ENCODE results near the gene NAV2. TPM values are rescaled to one million over a fixed set of nuclear protein-coding genes. Genes with fewer than 3 reads are reported as not detected.
A peak's percentile ranks its signal among the peaks of the same experiment; 100 is the strongest.

The NAV2 gene
- total and polyA plus RNA-seq, 2 experiments from 2014 or later, result 26.0 to 45.0 TPM

DNA sequence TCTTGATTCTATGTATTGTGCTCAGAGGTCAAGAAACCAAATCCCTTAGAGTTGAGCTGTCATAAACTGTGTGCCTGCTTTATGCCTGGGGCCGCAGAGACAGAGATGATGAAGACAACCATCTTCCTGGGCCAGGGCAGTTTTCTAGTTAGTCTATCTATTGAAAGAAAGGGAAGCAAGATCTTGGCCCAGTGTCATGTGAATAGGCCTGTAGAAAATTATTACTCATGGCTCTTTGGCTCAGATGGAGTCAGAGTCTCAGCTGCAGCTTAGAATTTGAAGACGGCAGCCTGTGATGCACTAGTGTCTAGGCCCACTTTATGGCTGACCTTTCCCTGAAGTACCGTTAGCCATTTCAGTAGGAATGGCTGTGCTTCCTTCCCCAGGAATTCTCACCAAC lies 335.6 kb downstream of the NAV2 start (continued):
- TF ChIP-seq, protein P1, sequence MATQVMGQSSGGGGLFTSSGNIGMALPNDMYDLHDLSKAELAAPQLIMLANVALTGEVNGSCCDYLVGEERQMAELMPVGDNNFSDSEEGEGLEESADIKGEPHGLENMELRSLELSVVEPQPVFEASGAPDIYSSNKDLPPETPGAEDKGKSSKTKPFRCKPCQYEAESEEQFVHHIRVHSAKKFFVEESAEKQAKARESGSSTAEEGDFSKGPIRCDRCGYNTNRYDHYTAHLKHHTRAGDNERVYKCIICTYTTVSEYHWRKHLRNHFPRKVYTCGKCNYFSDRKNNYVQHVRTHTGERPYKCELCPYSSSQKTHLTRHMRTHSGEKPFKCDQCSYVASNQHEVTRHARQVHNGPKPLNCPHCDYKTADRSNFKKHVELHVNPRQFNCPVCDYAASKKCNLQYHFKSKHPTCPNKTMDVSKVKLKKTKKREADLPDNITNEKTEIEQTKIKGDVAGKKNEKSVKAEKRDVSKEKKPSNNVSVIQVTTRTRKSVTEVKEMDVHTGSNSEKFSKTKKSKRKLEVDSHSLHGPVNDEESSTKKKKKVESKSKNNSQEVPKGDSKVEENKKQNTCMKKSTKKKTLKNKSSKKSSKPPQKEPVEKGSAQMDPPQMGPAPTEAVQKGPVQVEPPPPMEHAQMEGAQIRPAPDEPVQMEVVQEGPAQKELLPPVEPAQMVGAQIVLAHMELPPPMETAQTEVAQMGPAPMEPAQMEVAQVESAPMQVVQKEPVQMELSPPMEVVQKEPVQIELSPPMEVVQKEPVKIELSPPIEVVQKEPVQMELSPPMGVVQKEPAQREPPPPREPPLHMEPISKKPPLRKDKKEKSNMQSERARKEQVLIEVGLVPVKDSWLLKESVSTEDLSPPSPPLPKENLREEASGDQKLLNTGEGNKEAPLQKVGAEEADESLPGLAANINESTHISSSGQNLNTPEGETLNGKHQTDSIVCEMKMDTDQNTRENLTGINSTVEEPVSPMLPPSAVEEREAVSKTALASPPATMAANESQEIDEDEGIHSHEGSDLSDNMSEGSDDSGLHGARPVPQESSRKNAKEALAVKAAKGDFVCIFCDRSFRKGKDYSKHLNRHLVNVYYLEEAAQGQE (IDR thresholded peaks at IDR 0.05; ENCODE audit: unreplicated experiment), result no peak
- TF ChIP-seq EZH2 (IDR thresholded peaks at IDR 0.05; ENCODE audit: low read depth, unreplicated experiment) (no peak), STAT1 (IDR thresholded peaks at IDR 0.05; ENCODE audit: unreplicated experiment) (no peak), EZH2phosphoT487 (IDR thresholded peaks at IDR 0.05; ENCODE audit: unreplicated experiment) (no peak), NANOG (IDR thresholded peaks at IDR 0.05; ENCODE audit: borderline replicate concordance) (no peak), CREB1 (CRISPR knock-in tag; IDR thresholded peaks at IDR 0.05; ENCODE audit: low read depth) (no peak), ZNF331 (CRISPR knock-in tag; IDR thresholded peaks at IDR 0.05; ENCODE audit: low read depth) (no peak), POLR2AphosphoS5 (IDR thresholded peaks at IDR 0.05; ENCODE audit: low read depth) (no peak)
- TF ChIP-seq, protein P2, sequence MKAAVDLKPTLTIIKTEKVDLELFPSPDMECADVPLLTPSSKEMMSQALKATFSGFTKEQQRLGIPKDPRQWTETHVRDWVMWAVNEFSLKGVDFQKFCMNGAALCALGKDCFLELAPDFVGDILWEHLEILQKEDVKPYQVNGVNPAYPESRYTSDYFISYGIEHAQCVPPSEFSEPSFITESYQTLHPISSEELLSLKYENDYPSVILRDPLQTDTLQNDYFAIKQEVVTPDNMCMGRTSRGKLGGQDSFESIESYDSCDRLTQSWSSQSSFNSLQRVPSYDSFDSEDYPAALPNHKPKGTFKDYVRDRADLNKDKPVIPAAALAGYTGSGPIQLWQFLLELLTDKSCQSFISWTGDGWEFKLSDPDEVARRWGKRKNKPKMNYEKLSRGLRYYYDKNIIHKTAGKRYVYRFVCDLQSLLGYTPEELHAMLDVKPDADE (IDR thresholded peaks at IDR 0.05), result no peak

DNA sequence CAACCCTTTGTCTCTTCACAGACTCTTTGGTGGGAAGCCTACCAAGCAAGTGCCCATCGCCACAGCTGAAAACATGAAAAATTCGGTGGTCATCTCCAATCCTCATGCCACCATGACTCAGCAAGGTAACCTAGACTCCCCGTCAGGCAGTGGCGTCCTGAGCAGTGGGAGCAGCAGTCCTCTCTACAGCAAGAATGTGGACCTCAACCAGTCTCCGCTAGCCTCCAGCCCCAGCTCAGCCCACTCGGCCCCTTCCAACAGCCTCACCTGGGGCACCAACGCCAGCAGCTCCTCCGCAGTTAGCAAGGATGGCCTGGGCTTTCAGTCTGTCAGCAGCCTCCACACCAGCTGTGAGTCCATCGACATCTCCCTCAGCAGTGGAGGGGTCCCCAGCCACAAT lies 336.1 kb downstream of the NAV2 start:
- Mint-ChIP-seq H3K9me3 (no peaks in the 10 kb centered on the region), H3K27ac (peak overlapping the region; percentile 86), H3K27me3 (ENCODE audit: insufficient read depth, low read depth, poor library complexity) (peaks cover 18% of the 10 kb centered on the region), H3K4me3 (no peak overlapping the region), H3K36me3 (ENCODE audit: low read depth) (peaks cover 90% of the 10 kb centered on the region), H3K4me1 (peaks cover 34% of the 10 kb centered on the region)
- Histone ChIP-seq H3F3A (replicated peaks; ENCODE audit: low read depth) (no peaks in the 10 kb centered on the region), H3K79me2 (replicated peaks; ENCODE audit: insufficient read depth) (no peaks in the 10 kb centered on the region), H3K4me1 (ENCODE audit: insufficient read depth) (peaks cover 28% of the 10 kb centered on the region), H4K20me1 (replicated peaks; ENCODE audit: insufficient read depth) (no peaks in the 10 kb centered on the region; the same call in 1 of the 2 replicates), H3K4me2 (no peak overlapping the region), H2AFZ (no peak overlapping the region), H3K9me2 (ENCODE audit: insufficient read depth) (no peaks in the 10 kb centered on the region), H3K27ac (ENCODE audit: low read depth) (no peak overlapping the region), H3K27me3 (ENCODE audit: insufficient read depth) (no peaks in the 10 kb centered on the region), H3K4me3 (no peak overlapping the region), H3K36me3 (ENCODE audit: insufficient read depth) (peaks cover 20% of the 10 kb centered on the region)
- DNase-seq (ENCODE audit: low spot score) (no peak), ATAC-seq (no peak)
- TF ChIP-seq NANOG (IDR thresholded peaks at IDR 0.05; ENCODE audit: borderline replicate concordance), result no peak
- no peak for TF ChIP-seq STAT1 (IDR thresholded peaks at IDR 0.05; ENCODE audit: unreplicated experiment)
- no peak for TF ChIP-seq CREB1 (CRISPR knock-in tag; IDR thresholded peaks at IDR 0.05; ENCODE audit: low read depth)
- no peak for TF ChIP-seq POLR2AphosphoS5 (IDR thresholded peaks at IDR 0.05; ENCODE audit: low read depth)
- TF ChIP-seq, protein P3, sequence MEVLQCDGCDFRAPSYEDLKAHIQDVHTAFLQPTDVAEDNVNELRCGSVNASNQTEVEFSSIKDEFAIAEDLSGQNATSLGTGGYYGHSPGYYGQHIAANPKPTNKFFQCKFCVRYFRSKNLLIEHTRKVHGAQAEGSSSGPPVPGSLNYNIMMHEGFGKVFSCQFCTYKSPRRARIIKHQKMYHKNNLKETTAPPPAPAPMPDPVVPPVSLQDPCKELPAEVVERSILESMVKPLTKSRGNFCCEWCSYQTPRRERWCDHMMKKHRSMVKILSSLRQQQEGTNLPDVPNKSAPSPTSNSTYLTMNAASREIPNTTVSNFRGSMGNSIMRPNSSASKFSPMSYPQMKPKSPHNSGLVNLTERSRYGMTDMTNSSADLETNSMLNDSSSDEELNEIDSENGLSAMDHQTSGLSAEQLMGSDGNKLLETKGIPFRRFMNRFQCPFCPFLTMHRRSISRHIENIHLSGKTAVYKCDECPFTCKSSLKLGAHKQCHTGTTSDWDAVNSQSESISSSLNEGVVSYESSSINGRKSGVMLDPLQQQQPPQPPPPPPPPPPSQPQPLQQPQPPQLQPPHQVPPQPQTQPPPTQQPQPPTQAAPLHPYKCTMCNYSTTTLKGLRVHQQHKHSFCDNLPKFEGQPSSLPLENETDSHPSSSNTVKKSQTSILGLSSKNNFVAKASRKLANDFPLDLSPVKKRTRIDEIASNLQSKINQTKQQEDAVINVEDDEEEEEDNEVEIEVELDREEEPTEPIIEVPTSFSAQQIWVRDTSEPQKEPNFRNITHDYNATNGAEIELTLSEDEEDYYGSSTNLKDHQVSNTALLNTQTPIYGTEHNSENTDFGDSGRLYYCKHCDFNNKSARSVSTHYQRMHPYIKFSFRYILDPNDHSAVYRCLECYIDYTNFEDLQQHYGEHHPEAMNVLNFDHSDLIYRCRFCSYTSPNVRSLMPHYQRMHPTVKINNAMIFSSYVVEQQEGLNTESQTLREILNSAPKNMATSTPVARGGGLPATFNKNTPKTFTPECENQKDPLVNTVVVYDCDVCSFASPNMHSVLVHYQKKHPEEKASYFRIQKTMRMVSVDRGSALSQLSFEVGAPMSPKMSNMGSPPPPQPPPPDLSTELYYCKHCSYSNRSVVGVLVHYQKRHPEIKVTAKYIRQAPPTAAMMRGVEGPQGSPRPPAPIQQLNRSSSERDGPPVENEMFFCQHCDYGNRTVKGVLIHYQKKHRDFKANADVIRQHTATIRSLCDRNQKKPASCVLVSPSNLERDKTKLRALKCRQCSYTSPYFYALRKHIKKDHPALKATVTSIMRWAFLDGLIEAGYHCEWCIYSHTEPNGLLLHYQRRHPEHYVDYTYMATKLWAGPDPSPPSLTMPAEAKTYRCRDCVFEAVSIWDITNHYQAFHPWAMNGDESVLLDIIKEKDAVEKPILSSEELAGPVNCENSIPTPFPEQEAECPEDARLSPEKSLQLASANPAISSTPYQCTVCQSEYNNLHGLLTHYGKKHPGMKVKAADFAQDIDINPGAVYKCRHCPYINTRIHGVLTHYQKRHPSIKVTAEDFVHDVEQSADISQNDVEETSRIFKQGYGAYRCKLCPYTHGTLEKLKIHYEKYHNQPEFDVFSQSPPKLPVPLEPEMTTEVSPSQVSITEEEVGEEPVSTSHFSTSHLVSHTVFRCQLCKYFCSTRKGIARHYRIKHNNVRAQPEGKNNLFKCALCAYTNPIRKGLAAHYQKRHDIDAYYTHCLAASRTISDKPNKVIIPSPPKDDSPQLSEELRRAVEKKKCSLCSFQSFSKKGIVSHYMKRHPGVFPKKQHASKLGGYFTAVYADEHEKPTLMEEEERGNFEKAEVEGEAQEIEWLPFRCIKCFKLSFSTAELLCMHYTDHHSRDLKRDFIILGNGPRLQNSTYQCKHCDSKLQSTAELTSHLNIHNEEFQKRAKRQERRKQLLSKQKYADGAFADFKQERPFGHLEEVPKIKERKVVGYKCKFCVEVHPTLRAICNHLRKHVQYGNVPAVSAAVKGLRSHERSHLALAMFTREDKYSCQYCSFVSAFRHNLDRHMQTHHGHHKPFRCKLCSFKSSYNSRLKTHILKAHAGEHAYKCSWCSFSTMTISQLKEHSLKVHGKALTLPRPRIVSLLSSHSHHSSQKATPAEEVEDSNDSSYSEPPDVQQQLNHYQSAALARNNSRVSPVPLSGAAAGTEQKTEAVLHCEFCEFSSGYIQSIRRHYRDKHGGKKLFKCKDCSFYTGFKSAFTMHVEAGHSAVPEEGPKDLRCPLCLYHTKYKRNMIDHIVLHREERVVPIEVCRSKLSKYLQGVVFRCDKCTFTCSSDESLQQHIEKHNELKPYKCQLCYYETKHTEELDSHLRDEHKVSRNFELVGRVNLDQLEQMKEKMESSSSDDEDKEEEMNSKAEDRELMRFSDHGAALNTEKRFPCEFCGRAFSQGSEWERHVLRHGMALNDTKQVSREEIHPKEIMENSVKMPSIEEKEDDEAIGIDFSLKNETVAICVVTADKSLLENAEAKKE (CRISPR knock-in tag; IDR thresholded peaks at IDR 0.05), result no peak
- TF ChIP-seq EZH2 (IDR thresholded peaks at IDR 0.05; ENCODE audit: low read depth, unreplicated experiment), result no peak
- TF ChIP-seq, protein P4, sequence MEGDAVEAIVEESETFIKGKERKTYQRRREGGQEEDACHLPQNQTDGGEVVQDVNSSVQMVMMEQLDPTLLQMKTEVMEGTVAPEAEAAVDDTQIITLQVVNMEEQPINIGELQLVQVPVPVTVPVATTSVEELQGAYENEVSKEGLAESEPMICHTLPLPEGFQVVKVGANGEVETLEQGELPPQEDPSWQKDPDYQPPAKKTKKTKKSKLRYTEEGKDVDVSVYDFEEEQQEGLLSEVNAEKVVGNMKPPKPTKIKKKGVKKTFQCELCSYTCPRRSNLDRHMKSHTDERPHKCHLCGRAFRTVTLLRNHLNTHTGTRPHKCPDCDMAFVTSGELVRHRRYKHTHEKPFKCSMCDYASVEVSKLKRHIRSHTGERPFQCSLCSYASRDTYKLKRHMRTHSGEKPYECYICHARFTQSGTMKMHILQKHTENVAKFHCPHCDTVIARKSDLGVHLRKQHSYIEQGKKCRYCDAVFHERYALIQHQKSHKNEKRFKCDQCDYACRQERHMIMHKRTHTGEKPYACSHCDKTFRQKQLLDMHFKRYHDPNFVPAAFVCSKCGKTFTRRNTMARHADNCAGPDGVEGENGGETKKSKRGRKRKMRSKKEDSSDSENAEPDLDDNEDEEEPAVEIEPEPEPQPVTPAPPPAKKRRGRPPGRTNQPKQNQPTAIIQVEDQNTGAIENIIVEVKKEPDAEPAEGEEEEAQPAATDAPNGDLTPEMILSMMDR (conservative IDR thresholded peaks at IDR 0.05; ENCODE audit: low read depth in 2 of 2), result no peak
- TF ChIP-seq EZH2phosphoT487 (IDR thresholded peaks at IDR 0.05; ENCODE audit: unreplicated experiment), result no peak

Data from GM23338 (cell line).